OCI-LY7 (cell line): ENCODE results near the gene SKP1.

Experiments
- CTCF ChIP-seq: fragments of 200-600 bp; sonication (generic); conservative IDR thresholded peaks from 2 replicates; pipeline ENCODE4 v1.5.1; 2014; ENCODE audit warnings: mild to moderate bottlenecking, antibody characterized with exemption, low read length, moderate library complexity, mixed read lengths
- EZH2phosphoT487 ChIP-seq: fragments of 200-600 bp; sonication (generic); IDR thresholded peaks from 2 replicates; pipeline ENCODE4 v1.6.1; 2018; ENCODE audit warnings: low read depth, borderline replicate concordance, mild to moderate bottlenecking, mixed run types, antibody characterized with exemption, low read length, moderate library complexity, mixed read lengths

GRCh38 chr5:134116789-134117761 is 59.7 kb downstream of the SKP1 start:
- TF ChIP-seq EZH2phosphoT487 (no peak), CTCF (no peak)
